RPMI7951 (cell line): ENCODE measurements around the gene LKAAEAR1. TPM values are rescaled to one million over a fixed set of nuclear protein-coding genes. Genes with fewer than 3 reads are reported as not detected.

Experiments used
- DNase-seq: peaks from one replicate; pipeline ENCODE4 v3.0.0-alpha.2; 2012; ENCODE audit warnings: low read depth
- total RNA-seq: library from RNA; depleted of rRNA; stranded (reverse); fragments of >200 nt; shearing (Covaris generic); gene quantifications from 2 replicates; pipeline ENCODE4 v1.2.3, GENCODE V29; 2014; rRNA removed

The LKAAEAR1 gene
- total RNA-seq, 1 experiment from 2014 or later: 0.48 TPM

DNA sequence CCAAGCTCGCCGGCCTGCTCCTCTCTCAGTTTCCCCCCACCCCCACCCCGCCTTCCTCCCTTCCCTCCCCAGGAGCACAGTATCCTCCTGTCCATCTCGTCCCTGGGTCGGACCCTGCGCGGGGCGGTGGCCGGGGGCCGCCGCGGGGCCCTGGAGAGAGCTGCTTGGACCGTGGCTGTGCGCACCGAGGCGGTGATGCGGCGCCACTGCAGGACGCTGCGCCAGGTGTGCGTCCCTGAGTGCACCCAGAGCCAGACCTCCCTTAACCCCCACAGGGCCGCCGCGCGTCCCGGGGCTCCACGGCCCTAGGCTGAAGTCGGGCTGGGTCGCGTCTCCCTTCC lies 46.0 kb downstream of the LKAAEAR1 start:
- DNase-seq: no peak

GRCh38 chr20:64037498-64038213 lies 46.5 kb downstream of the LKAAEAR1 start:
- no peak for DNase-seq

- DNase-seq: no peak
These were observed 47.0 kb downstream of the LKAAEAR1 start for GRCh38 chr20:64037199-64037497.

DNA sequence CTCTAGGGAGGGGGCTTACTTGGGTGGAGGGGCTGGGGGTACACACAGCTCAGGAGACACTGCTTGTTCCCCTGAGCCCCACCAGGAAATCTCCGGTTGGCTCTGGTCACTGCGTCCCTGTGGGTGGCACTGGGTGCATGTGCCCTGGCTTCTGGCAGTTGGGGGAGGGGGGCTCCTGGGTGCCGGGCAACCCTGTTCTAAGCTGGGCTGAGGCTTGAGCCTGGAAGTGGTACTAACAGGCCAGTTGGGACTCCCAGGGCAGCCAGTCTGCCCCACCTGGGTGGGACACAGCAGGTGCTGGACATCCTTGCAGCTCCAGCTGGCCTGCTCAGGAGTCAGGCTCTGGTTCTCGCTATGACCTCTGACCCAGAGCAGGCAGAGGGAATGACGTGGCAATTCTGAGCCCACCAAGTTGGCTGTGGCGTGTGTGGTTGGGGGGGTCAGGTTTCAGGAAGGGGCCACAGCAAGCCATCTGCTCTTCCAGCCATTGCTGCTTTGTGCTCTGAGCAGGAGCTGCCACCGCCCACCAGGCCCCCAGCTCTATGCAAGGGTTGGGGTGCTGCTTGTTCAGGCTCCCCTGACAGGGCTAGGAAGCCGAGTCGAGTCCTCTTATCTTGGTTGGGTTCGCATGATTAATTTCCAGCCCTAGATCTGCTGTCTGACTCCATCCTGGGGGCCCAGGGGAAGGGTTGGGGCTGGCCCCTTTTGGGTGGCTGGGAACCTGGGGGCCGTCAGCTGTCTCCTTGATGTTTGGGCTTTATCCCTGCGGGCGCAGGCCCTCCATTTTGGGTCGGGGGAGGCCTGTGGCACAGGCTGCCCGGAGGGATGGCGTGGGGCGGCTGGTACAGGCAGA lies 47.6 kb downstream of the LKAAEAR1 start:
- no peak for DNase-seq

- DNase-seq: no peak
These were observed 48.3 kb downstream of the LKAAEAR1 start, which contains the start of gene C20orf204 for GRCh38 chr20:64035933-64036345. Gene C20orf204 (plus strand): TSS chr20:64036182. CDS start chr20:64036324, 142 bp downstream.

DNA sequence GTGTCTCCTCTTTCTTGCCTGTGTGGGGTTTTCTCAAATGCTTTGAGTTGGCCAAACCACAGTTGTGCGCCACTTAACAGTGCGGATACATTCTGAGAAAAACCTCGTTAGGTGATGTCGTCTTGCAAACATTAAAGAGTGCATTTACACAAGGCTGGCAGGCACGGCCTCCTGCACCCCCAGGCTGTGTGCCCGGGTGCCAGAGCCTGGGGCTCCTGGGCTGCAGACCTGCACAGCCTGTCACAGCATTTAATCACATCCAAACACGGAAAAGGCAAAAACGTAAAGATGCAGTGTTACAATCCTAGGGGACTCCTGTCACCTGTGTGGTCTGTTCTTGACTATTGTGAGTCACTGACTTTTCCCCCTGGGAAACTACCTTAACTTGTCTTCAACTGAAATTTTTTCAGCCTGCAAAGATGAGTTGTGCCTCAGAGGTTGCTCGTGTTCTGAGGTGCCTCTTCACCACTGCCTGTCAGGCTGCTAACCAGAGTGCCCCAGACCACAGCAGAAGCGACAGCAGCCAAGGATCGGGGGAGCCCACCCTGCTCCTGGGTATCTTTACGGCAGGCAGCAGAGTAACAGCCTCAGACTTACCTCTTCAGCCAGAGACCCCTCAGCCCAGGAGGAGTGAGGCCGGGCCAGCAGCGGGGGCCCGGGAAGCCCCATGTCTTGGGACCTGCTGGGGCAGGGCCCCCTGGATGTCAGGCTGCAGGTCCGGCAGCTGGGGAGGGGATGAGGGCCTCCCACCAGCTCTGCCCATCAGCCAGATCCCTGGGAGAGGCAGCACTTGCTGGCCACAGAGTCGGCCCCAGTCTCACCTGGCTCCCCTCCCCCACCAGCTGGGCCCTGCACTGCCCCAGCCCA lies 48.9 kb downstream of the LKAAEAR1 start:
- no peak for DNase-seq

DNA sequence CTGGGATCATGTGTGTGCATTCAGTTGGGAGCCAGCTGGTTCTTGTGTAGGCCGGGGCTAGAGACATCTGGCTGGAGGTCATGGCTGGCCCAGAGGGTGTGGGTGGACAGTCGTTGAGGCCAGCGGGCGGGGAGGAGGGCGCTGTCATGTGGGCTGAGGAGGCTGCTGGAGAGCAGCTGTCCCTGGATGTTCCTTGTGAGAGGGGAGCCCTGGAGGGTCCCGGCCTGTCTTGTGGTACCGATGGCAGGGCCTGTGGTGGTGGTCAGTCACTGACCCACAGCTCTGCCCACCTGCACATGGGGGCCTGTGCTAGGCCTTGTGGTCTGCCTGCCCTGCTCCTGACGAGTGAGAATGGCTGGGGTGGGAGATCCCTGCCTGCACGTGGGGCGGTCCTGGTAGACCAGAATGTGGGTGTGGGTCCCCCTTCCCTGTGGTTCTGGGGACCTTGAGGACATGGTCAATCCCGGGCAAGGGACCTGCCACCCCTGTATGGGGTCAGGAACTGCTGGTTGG lies 50.2 kb downstream of the LKAAEAR1 start:
- peak; percentile 35 for DNase-seq

Other genes starting within 250 kb of the LKAAEAR1 start
- not detected in 2 replicates for gene ABHD16B, start 222.9 kb downstream of the LKAAEAR1 start, total RNA-seq
- 137 and 140 TPM in 2 replicates for gene TPD52L2, start 219.1 kb downstream of the LKAAEAR1 start, total RNA-seq
- 29.3 and 37.1 TPM in 2 replicates for gene DNAJC5, start 189.3 kb downstream of the LKAAEAR1 start, total RNA-seq
- gene UCKL1, start 128.0 kb downstream of the LKAAEAR1 start, total RNA-seq: 23.1 and 24.4 TPM in 2 replicates
- gene ZNF512B, start 114.5 kb downstream of the LKAAEAR1 start, total RNA-seq: 2.8 and 4.0 TPM in 2 replicates
- gene SAMD10, start 104.8 kb downstream of the LKAAEAR1 start, total RNA-seq: 1.6 and 1.9 TPM in 2 replicates
- gene PRPF6, start 103.3 kb downstream of the LKAAEAR1 start, total RNA-seq: 68.4 and 74.2 TPM in 2 replicates
- gene C20orf204, start 48.2 kb downstream of the LKAAEAR1 start, total RNA-seq: 0.36 and 1.7 TPM in 2 replicates
- gene SOX18, start 34.8 kb downstream of the LKAAEAR1 start, total RNA-seq: 0.12 and 0.20 TPM in 2 replicates
- gene TCEA2, start 21.2 kb downstream of the LKAAEAR1 start, total RNA-seq: 28.2 and 34.2 TPM in 2 replicates
- 18.9 and 22.0 TPM in 2 replicates for gene RGS19, start 4.9 kb downstream of the LKAAEAR1 start, total RNA-seq
- gene OPRL1, start 4.3 kb downstream of the LKAAEAR1 start, total RNA-seq: 0.29 and 0.84 TPM in 2 replicates
- not detected in 2 replicates for gene NPBWR2, start 23.2 kb upstream of the LKAAEAR1 start, total RNA-seq
- gene MYT1, start 80.1 kb upstream of the LKAAEAR1 start, total RNA-seq: not detected in 2 replicates
- gene PCMTD2, start 171.3 kb upstream of the LKAAEAR1 start, total RNA-seq: 30.5 and 35.4 TPM in 2 replicates